Subcutaneous adipose tissue (tissue), 4 donors: ENCODE data around the gene CYP24A1. TPM values are rescaled to one million over a fixed set of nuclear protein-coding genes. Genes with fewer than 3 reads are reported as not detected.
A peak's percentile ranks its signal among the peaks of the same experiment; 100 is the strongest.

ENCODE experiments used
- total RNA-seq, 4 donors: library from RNA; depleted of rRNA; stranded (reverse); fragments of >200 nt; gene quantifications; one replicate each; pipeline ENCODE4 v1.1.0, GENCODE V29; 2016
- TF ChIP-seq, protein P1 (sequence below): fragments of 450-650 bp; IDR thresholded peaks from one replicate; pipeline ENCODE4 v1.5.1; 2016; ENCODE audit warnings: low read depth, mild to moderate bottlenecking, control low read depth, antibody characterized with exemption, moderate library complexity

CYP24A1 gene
- total RNA-seq, 4 donors from 2014 or later: not detected

DNA sequence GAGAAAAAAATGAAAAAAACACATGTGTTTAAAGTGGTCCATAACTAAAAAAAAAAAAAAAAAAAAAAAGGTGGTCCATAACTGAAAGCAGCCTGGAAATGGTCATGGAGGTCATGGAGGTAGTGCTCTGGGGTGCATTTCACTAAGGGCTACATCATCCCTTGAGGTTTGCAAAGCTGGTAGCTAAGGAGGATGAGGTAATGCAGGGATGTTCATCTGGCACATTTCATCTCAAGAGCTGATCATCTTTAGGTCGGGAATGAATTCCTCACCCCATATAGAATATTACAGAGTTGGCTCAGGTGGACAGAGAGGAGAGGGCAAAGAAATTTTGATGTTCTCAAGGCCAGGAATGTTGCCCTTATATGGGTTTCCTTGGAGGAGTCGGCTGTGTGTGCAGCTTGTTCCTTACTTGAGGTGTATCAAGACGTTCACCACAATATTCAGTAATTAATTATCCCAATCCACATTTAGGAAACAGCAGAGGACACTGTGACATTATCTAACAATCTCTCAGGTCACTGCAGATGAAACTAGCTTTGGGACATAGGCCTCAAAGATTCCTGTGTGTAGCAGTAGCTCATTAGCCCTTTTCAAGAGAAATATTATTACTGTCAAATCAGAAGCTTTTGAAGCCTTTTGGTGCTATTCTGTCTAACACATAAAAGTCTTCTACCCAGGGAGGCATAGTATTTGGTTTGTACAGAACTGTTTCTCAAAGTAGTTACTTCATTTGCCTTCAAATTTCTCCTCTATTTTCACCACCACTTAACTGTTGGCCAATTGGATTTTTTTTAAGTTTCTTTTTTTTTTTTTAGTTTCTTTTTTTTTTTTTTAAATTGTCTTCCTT, 46.8 kb downstream of the CYP24A1 start:
- TF ChIP-seq, protein P1, sequence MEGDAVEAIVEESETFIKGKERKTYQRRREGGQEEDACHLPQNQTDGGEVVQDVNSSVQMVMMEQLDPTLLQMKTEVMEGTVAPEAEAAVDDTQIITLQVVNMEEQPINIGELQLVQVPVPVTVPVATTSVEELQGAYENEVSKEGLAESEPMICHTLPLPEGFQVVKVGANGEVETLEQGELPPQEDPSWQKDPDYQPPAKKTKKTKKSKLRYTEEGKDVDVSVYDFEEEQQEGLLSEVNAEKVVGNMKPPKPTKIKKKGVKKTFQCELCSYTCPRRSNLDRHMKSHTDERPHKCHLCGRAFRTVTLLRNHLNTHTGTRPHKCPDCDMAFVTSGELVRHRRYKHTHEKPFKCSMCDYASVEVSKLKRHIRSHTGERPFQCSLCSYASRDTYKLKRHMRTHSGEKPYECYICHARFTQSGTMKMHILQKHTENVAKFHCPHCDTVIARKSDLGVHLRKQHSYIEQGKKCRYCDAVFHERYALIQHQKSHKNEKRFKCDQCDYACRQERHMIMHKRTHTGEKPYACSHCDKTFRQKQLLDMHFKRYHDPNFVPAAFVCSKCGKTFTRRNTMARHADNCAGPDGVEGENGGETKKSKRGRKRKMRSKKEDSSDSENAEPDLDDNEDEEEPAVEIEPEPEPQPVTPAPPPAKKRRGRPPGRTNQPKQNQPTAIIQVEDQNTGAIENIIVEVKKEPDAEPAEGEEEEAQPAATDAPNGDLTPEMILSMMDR: peak; percentile 56

GRCh38 chr20:54123587-54124180, 50.1 kb downstream of the CYP24A1 start:
- TF ChIP-seq, protein P1: no peak

- TF ChIP-seq, protein P1: peak; percentile 34
Observed at GRCh38 chr20:54122681-54123586, 50.9 kb downstream of the CYP24A1 start.

DNA sequence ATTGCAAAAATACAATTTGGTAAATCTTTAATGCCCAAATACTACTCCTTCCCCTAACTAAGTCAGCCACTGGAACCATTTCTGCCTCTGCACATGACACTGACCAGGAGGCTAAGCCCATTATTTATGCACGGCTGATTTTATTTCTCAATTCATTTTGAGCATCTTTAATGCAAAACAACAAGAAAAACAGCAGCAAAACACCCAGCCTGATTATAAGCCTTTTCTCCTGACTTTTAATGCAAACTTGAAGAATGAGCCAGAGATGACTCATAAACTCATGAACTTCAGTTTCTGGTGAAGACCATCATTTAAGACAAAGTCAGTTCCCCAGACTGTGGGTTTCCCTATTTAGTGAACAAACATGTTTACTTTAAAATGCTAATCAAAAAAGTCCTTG, 51.6 kb downstream of the CYP24A1 start:
- TF ChIP-seq, protein P1: no peak

DNA sequence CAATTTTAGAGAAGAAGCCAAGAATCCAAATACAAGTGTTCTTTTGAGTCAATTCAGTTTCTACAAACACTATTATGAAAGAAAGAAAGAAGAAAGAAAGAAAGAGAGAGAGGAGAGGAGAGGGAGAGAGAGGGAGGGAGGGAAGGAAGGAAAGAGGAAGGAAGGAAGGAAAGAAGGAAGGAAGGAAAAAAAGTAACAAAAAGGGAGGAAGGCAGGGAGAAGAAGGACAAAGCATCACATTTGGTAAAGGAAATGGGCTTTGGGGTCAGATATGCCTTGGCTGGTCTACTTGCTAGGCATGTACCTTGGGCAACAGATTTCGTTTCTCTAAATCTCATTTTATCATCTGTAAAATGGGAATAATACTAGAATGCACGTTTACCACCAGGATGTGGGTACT, 54.0 kb downstream of the CYP24A1 start:
- TF ChIP-seq, protein P1: no peak

DNA sequence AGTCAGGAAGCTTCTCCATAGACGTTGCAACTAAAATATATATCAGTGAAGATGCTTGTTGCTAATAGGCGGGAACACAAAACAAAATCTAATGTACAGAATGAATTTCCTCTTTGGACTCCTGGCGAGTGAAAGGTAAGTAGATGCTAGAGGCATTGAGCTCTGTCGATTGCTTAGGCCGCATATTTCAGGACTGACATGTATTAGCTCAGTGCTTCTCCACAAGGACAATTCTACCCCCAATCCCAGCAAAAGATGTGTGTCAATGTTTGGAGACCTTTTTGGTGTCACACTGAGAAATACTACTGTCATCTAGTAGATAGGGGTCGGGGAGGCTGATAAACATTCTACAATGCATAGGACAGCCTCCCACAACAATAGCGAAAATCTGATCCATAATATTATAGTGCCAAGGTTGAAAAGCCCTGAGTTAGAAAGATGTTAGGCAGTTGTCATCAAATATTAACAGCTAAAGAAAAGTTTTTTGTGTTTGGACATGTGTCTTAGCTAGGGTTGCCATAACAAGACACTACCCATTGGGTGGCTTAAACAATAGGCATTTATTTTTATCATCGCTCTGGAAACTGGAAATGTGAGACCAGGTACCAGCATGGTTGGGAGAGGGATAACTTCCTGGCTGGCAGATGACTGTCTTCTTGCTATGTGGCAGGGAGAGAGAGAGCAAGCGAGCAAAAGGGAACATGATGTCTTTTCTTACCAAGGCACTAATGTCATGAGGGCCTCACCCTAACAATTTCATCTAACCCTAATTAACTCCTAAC, 55.4 kb downstream of the CYP24A1 start:
- TF ChIP-seq, protein P1: no peak
